ENCODE measurements around the gene PPP2R5D.

The PPP2R5D gene

DNA sequence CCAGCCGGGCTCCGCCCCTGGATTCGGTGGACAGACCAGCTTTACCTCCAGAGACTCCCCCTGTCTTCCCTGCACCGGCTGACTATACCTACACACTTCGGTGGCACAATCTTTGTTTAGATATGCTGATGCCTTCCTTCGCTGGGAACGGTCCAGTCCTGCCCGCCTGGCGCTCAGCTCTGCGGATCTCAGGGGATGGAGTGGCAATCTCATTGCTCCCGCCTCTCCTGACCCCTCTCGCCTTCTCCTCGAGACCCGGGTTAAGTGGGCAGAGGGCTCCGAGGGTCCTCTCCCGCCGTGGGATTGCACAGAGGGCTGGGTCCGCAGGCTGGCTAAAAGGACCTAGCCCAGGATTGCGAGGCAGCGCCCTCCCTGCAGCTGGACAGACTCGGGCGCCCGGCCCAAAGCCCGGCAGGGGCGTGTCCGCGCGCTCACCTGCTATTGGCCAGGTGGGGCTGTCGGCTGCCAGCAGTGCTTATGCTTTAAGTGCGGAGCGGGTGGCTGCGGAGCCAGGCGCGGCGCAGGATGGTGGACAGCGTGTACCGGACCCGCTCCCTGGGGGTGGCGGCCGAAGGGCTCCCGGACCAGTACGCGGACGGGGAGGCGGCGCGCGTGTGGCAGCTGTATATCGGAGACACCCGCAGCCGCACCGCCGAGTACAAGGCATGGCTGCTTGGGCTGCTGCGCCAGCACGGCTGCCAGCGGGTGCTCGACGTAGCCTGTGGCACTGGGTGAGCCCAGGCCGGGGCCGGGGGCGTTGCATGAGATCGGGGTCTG lies 23.9 kb upstream of the PPP2R5D start, which contains the start of gene GNMT:
Gene GNMT, plus strand, starts transcription at position 512 of the 777 bp plus-strand sequence. Its CDS starts 14 bp downstream, at position 526.
- TF ChIP-seq, protein P1, sequence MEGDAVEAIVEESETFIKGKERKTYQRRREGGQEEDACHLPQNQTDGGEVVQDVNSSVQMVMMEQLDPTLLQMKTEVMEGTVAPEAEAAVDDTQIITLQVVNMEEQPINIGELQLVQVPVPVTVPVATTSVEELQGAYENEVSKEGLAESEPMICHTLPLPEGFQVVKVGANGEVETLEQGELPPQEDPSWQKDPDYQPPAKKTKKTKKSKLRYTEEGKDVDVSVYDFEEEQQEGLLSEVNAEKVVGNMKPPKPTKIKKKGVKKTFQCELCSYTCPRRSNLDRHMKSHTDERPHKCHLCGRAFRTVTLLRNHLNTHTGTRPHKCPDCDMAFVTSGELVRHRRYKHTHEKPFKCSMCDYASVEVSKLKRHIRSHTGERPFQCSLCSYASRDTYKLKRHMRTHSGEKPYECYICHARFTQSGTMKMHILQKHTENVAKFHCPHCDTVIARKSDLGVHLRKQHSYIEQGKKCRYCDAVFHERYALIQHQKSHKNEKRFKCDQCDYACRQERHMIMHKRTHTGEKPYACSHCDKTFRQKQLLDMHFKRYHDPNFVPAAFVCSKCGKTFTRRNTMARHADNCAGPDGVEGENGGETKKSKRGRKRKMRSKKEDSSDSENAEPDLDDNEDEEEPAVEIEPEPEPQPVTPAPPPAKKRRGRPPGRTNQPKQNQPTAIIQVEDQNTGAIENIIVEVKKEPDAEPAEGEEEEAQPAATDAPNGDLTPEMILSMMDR (conservative IDR thresholded peaks at IDR 0.05), result 0 out of 2 replicates have a peak, but pooled peaks have one; percentile 6
- peak within 1 kb of the TSS; percentile 78 for H3K27ac ChIP-seq

DNA sequence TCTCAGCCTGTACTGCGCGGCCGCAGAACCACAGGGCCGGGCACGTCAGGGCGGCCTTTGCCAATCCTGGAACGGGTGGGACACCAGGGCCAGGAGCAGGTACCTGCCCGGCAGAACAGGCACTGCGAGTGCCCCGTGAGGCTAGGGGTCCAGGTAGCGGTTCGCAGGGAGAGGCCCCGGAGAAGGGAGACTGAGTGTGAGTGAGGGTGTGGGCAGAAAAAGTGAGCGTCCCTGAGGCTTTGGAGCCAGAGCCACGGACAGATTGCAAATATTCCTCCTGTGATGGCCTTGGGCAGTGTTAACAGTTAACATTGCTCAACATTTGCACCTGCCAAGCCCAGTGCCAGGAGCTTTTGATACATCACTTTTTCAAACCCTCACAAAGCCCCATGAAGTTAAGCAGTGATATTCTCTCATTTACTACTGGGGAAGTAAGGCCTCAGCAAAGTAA lies 23.3 kb upstream of the PPP2R5D start:
- H3K27ac ChIP-seq, result peak overlapping the region; percentile 78
- TF ChIP-seq, protein P1 (conservative IDR thresholded peaks at IDR 0.05), result no peak

DNA sequence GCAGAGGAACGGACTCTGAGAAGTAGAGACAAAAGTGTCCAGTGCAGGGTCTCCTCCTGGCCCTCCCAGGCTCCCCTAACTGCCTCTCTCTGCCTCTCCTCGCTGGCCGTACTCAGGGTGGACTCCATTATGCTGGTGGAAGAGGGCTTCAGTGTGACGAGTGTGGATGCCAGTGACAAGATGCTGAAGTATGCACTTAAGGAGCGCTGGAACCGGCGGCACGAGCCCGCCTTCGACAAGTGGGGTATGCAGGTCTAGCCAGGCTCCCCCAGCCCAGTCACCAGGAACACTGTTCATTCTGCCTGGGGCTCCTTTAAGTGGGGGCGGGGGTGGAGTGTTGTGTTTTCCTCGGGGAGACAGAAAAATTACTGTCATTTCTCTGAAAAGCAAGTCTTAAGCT lies 22.3 kb upstream of the PPP2R5D start:
- TF ChIP-seq, protein P1 (conservative IDR thresholded peaks at IDR 0.05), result no peak
- H3K27ac ChIP-seq, result no peak overlapping the region

DNA sequence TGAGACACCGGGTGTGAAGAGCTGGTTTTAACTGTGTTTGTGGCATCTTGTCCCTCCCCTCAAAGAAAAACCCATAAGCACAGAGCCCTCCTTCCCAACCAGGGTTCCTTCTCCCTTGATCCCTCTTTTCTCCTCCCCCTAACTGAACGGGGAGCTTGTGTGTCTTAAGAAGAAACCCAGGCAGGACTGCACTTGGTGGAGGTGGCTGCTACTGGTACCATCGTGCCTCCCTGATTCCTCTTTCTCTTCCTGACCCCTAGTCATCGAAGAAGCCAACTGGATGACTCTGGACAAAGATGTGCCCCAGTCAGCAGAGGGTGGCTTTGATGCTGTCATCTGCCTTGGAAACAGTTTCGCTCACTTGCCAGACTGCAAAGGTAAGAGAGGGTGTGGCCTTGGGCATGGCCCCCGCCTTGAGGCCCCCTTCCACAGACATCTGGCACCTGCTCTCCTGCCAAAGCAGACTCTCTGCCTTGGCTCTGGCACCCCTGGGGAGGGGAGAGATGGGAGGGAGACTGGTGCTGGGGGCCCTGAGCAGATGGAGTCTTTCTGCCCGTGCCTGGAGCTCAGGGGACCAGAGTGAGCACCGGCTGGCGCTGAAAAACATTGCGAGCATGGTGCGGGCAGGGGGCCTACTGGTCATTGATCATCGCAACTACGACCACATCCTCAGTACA lies 21.7 kb upstream of the PPP2R5D start:
- H3K27ac ChIP-seq, result no peak overlapping the region
- TF ChIP-seq, protein P1 (conservative IDR thresholded peaks at IDR 0.05), result no peak

DNA sequence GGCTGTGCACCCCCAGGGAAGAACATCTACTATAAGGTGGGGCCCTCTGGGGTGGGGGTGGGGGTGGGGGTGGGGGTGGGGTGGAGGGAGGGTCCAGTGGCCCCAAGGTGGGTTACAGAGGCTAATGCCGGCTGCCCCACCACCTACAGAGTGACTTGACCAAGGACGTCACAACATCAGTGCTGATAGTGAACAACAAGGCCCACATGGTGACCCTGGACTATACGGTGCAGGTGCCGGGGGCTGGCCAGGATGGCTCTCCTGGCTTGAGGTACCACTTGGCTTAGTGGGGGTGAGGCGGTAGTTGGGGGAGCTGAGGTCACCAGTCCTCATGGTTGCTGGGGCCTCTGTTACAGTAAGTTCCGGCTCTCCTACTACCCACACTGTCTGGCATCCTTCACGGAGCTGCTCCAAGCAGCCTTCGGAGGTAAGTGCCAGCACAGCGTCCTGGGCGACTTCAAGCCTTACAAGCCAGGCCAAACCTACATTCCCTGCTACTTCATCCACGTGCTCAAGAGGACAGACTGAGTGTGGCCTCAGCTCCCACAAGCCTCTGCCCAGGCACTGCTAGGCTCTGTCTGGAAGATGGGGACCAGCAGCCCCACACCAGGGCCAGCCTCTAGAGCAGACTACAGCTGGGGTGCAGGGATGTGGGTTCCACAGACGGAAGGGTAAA lies 21.1 kb upstream of the PPP2R5D start:
- no peak overlapping the region for H3K27ac ChIP-seq
- TF ChIP-seq, protein P1 (conservative IDR thresholded peaks at IDR 0.05), result no peak

DNA sequence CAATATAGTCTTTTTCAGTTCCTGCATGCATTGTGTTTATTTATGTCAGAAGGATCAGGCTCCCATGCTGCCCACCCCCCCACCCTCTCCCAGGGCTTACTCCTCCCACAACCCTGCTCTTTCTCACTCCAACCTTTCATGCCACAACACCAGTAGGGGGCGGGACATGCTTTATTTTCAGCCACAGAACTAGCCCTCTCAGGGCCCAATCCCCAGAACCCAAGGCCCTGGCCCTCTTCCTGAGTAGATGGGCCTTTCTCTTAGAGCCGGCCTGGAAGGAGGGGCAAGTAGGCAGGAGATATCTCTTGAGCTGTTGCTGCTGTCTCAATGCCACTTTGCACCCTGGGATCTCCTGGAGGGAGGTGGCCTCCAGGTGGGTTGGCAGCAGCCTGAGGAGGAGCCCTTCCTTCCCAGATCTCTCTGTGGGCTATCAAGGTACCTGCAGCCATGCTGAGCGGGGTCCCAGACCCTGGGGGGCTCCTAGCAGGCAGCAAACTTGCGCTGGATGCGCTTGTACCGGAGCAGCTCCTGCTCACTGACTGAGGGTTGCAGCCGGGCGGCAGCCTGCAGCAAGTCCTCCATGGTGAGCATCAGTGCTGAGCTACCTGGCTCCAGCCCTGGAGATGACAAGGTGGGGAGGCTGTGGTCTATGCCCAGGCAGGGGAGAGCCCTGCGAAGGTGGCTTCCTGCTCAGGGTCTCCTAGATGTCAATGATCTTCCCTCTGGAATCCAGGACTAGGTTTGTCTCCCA lies 20.3 kb upstream of the PPP2R5D start:
- H3K27ac ChIP-seq, result no peak overlapping the region
- TF ChIP-seq, protein P1 (conservative IDR thresholded peaks at IDR 0.05), result peak; percentile 27
